ENCODE data around the gene ESPL1.
"Not testable (repeated sequence)": the region's sequence is repeated elsewhere in the genome, so short reads cannot be mapped to it uniquely, and the experiment has no call there.

The ESPL1 gene

DNA sequence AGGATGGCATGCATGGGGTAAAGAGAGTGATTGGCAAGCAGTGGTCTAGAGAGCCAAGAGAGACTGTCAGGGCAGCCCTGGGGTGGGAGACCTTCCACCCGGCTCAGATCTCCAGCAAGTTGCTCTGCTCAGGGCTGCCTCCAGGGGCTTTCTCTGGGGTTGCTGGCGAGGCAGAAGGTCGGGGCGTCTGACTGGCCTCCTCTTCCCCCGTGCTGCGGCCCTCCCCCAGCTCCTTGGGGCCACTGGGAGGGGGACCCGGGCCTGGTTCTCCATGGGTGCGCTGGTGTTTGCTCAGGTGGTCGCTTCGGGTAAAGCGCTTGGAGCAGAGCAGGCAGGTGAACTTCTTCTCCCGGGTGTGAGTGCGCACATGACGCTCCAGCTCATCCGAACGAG lies 59.9 kb downstream of the ESPL1 start:
- TF ChIP-seq POLR2AphosphoS5 (IDR thresholded peaks at IDR 0.05; ENCODE audit: low read depth, low read length) (no peak), PAX5 (IDR thresholded peaks at IDR 0.05; ENCODE audit: insufficient read depth, low read length, severe bottlenecking) (no peak), POLR2A (IDR thresholded peaks at IDR 0.05; ENCODE audit: low read depth, low read length) (no peak), POU2F2 (IDR thresholded peaks at IDR 0.05; ENCODE audit: low read depth, low read length) (no peak), SPI1 (IDR thresholded peaks at IDR 0.05; ENCODE audit: low read depth, low read length) (no peak), TAF1 (IDR thresholded peaks at IDR 0.05; ENCODE audit: low read depth, low read length) (no peak)
- FAIRE-seq (no peak), DNase-seq (ENCODE audit: insufficient read length, low spot score) (no peak)

- no peak for TF ChIP-seq POLR2AphosphoS5 (IDR thresholded peaks at IDR 0.05; ENCODE audit: low read depth, low read length)
- TF ChIP-seq POU2F2 (IDR thresholded peaks at IDR 0.05; ENCODE audit: low read depth, low read length): no peak
- no peak for TF ChIP-seq POLR2A (IDR thresholded peaks at IDR 0.05; ENCODE audit: low read depth, low read length)
- no peak for TF ChIP-seq SPI1 (IDR thresholded peaks at IDR 0.05; ENCODE audit: low read depth, low read length)
- no peak for TF ChIP-seq PAX5 (IDR thresholded peaks at IDR 0.05; ENCODE audit: insufficient read depth, low read length, severe bottlenecking)
- no peak for TF ChIP-seq TAF1 (IDR thresholded peaks at IDR 0.05; ENCODE audit: low read depth, low read length)
- no peak for DNase-seq (ENCODE audit: insufficient read length, low spot score)
- FAIRE-seq: no peak
These were observed 62.6 kb downstream of the ESPL1 start for GRCh38 chr12:53330671-53331070.

DNA sequence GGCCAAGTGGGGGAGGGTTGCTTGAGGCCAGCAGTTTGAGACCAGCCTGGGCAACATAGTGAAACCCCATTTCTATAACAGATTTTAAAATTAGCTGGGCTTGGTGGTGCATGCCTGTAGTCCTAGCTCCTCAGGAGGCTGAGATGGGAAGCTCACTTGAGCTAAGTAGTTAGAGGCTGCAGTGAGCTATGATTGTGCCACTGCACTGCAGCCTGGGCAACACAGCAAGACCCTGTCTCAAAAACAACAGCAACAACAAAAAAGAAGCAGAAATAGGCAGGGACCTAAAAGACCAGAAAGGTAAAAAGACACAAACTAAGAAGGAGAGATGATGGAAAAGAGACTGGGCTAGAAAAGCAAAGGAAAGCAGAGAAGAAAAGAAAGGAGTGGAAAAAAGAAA lies 64.2 kb downstream of the ESPL1 start:
- not testable (repeated sequence) for FAIRE-seq; DNase-seq (ENCODE audit: insufficient read length, low spot score)

DNA sequence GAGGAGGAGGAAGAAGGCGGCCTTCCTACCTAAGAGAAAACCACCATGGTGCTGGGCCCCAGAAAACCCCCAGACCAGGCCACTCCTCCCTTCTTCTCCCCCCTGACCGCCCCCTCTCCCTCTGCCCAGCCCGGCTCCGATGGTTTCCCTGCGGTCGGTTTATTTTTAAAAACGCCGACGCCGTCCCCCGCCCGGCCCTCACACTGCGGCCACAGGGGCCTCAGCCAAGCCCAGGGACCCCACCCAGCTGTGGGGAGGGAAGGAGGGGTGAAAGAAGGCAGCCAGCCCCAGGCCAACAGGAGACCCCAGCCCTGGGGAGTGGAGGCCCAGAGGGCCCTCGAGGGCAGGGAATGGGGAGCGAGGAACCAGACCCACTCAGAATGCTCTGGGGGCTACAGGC lies 64.6 kb downstream of the ESPL1 start:
- FAIRE-seq (no peak), DNase-seq (ENCODE audit: insufficient read length, low spot score) (no peak)
- TF ChIP-seq POLR2A (IDR thresholded peaks at IDR 0.05; ENCODE audit: low read depth, low read length): no peak
- TF ChIP-seq SPI1 (IDR thresholded peaks at IDR 0.05; ENCODE audit: low read depth, low read length): no peak
- TF ChIP-seq POLR2AphosphoS5 (IDR thresholded peaks at IDR 0.05; ENCODE audit: low read depth, low read length): no peak
- no peak for TF ChIP-seq PAX5 (IDR thresholded peaks at IDR 0.05; ENCODE audit: insufficient read depth, low read length, severe bottlenecking)
- TF ChIP-seq TAF1 (IDR thresholded peaks at IDR 0.05; ENCODE audit: low read depth, low read length): no peak
- no peak for TF ChIP-seq POU2F2 (IDR thresholded peaks at IDR 0.05; ENCODE audit: low read depth, low read length)

- FAIRE-seq: no peak
- TF ChIP-seq PAX5 (IDR thresholded peaks at IDR 0.05; ENCODE audit: insufficient read depth, low read length, severe bottlenecking): no peak
- TF ChIP-seq POLR2AphosphoS5 (IDR thresholded peaks at IDR 0.05; ENCODE audit: low read depth, low read length): no peak
- no peak for TF ChIP-seq POU2F2 (IDR thresholded peaks at IDR 0.05; ENCODE audit: low read depth, low read length)
- TF ChIP-seq POLR2A (IDR thresholded peaks at IDR 0.05; ENCODE audit: low read depth, low read length): no peak
- no peak for TF ChIP-seq TAF1 (IDR thresholded peaks at IDR 0.05; ENCODE audit: low read depth, low read length)
- no peak for TF ChIP-seq SPI1 (IDR thresholded peaks at IDR 0.05; ENCODE audit: low read depth, low read length)
These were observed 65.2 kb downstream of the ESPL1 start for GRCh38 chr12:53333289-53333688.

DNA sequence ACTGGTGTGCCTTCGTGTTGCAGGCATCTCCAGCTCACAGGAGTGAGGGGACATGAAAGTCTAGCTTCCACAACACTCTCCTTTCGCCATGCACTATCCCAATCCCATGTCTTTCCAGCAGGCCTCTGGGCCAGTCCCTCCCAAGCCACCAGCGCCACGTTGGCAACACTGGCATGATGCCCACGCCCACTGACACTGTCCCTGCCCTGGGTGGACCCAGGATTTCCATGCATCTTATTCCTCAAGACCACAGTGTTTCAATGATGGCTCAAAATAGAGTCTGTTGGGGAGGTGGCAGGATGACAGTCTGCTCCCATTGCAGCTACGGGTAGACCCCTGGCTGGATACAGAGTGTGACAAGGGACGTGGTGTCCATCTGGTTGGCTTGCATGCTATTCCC lies 65.7 kb downstream of the ESPL1 start:
- FAIRE-seq (no peak), DNase-seq (ENCODE audit: insufficient read length, low spot score) (no peak)
- no peak for TF ChIP-seq SPI1 (IDR thresholded peaks at IDR 0.05; ENCODE audit: low read depth, low read length)
- no peak for TF ChIP-seq PAX5 (IDR thresholded peaks at IDR 0.05; ENCODE audit: insufficient read depth, low read length, severe bottlenecking)
- no peak for TF ChIP-seq POLR2AphosphoS5 (IDR thresholded peaks at IDR 0.05; ENCODE audit: low read depth, low read length)
- TF ChIP-seq POLR2A (IDR thresholded peaks at IDR 0.05; ENCODE audit: low read depth, low read length): no peak
- TF ChIP-seq POU2F2 (IDR thresholded peaks at IDR 0.05; ENCODE audit: low read depth, low read length): no peak
- TF ChIP-seq TAF1 (IDR thresholded peaks at IDR 0.05; ENCODE audit: low read depth, low read length): no peak

More at GRCh38 chr12:53333289-53333688, 65.2 kb downstream of the ESPL1 start:
- no peak for DNase-seq (ENCODE audit: insufficient read length, low spot score)

DNA sequence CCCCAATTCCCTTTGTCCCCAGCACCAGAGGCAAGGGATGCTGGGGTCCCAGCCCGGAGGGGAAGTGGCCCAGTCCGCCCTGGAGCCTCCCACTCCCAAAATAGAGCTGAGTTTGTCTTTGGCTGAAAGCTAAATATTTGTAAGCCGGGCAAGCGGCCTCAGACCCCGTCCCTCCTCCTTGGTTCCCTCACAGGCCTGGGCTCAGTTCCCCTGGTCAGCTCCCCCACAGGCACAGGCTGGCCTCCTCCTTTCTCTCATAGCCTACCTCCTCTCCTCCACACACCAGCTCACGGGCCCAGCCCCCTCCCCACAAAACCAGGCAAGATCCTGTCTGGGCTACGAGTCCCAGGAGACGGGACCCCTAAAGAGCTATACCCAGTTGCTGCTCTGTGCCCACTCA lies 66.7 kb downstream of the ESPL1 start:
- DNase-seq (ENCODE audit: insufficient read length, low spot score) (no peak), FAIRE-seq (no peak)
- no peak for TF ChIP-seq TAF1 (IDR thresholded peaks at IDR 0.05; ENCODE audit: low read depth, low read length)
- no peak for TF ChIP-seq SPI1 (IDR thresholded peaks at IDR 0.05; ENCODE audit: low read depth, low read length)
- no peak for TF ChIP-seq PAX5 (IDR thresholded peaks at IDR 0.05; ENCODE audit: insufficient read depth, low read length, severe bottlenecking)
- no peak for TF ChIP-seq POLR2AphosphoS5 (IDR thresholded peaks at IDR 0.05; ENCODE audit: low read depth, low read length)
- no peak for TF ChIP-seq POU2F2 (IDR thresholded peaks at IDR 0.05; ENCODE audit: low read depth, low read length)
- no peak for TF ChIP-seq POLR2A (IDR thresholded peaks at IDR 0.05; ENCODE audit: low read depth, low read length)

GRCh38 chr12:53336181-53336681 lies 68.1 kb downstream of the ESPL1 start, which contains the start of gene SP7:
Gene SP7, minus strand, starts transcription at chr12:53336354. Its CDS starts 708 bp downstream, at chr12:53335646.
- FAIRE-seq (peak; percentile 85), DNase-seq (ENCODE audit: insufficient read length, low spot score) (no peak)
- TF ChIP-seq SPI1 (IDR thresholded peaks at IDR 0.05; ENCODE audit: low read depth, low read length) (no peak), POLR2AphosphoS5 (IDR thresholded peaks at IDR 0.05; ENCODE audit: low read depth, low read length) (no peak), POU2F2 (IDR thresholded peaks at IDR 0.05; ENCODE audit: low read depth, low read length) (no peak), TAF1 (IDR thresholded peaks at IDR 0.05; ENCODE audit: low read depth, low read length) (no peak)

- TF ChIP-seq SPI1 (IDR thresholded peaks at IDR 0.05; ENCODE audit: low read depth, low read length) (peak; percentile 47), TAF1 (IDR thresholded peaks at IDR 0.05; ENCODE audit: low read depth, low read length) (no peak)
- FAIRE-seq: no peak
- no peak for DNase-seq (ENCODE audit: insufficient read length, low spot score)
These were observed 69.9 kb downstream of the ESPL1 start for GRCh38 chr12:53338017-53338416.

DNA sequence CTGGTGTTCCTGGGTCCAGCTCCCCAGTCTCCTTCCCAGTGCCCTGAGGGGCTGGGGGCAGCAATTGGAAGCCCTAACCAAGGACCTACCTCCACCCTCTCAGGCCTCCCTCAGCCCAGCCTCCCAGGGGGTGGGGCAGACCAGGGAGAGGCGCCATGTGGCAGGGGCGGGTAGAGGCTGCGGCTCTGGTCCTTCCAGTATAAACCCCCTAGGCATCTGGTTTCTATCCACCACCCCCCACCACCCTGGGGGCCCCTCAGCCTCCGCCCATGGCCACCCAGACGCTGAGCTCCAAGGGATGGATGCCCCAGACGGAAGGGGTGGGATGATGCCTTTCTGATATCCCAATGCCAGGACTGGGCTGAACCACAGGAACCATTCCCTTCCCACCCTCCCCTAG lies 70.8 kb downstream of the ESPL1 start:
- DNase-seq (ENCODE audit: insufficient read length, low spot score) (no peak), FAIRE-seq (no peak)
- TF ChIP-seq SPI1 (IDR thresholded peaks at IDR 0.05; ENCODE audit: low read depth, low read length) (no peak), TAF1 (IDR thresholded peaks at IDR 0.05; ENCODE audit: low read depth, low read length) (no peak), POLR2AphosphoS5 (IDR thresholded peaks at IDR 0.05; ENCODE audit: low read depth, low read length) (no peak), PAX5 (IDR thresholded peaks at IDR 0.05; ENCODE audit: insufficient read depth, low read length, severe bottlenecking) (no peak), POLR2A (IDR thresholded peaks at IDR 0.05; ENCODE audit: low read depth, low read length) (no peak), POU2F2 (IDR thresholded peaks at IDR 0.05; ENCODE audit: low read depth, low read length) (no peak)
